Neural cell (in vitro differentiated cells): ENCODE measurements around the gene CNTNAP2. TPM values are rescaled to one million over a fixed set of nuclear protein-coding genes. Genes with fewer than 3 reads are reported as not detected.

Source experiments
- H2AFZ ChIP-seq: fragments of 200-600, 300-800 bp; sonication (generic), shearing (Covaris generic); 2 replicates; pipeline ENCODE4 v1.6.0; 2014; ENCODE audit warnings: low read depth, mild to moderate bottlenecking, antibody characterized with exemption, low read length, moderate library complexity
- H3F3A ChIP-seq: fragments of 200-600 bp; shearing (Covaris generic); 2 replicates; pipeline ENCODE4 v1.6.1; 2016; ENCODE audit warnings: mild to moderate bottlenecking, moderate library complexity, mixed read lengths, antibody characterized with exemption, low read length; ENCODE audit not compliant: insufficient read depth, poor library complexity, severe bottlenecking
- H3K27ac ChIP-seq: fragments of 200-600, 300-800 bp; sonication (generic), shearing (Covaris generic); 2 replicates; pipeline ENCODE4 v1.5.1; 2014; ENCODE audit warnings: mild to moderate bottlenecking, low read length, moderate library complexity
- H3K27me3 ChIP-seq: fragments of 300-800, 200-600 bp; sonication (generic), shearing (Covaris generic); 2 replicates; pipeline ENCODE4 v1.6.0; 2014; ENCODE audit warnings: mild to moderate bottlenecking, low read depth, low read length, moderate library complexity; ENCODE audit not compliant: insufficient read depth
- H3K36me3 ChIP-seq: fragments of 300-800, 200-600 bp; sonication (generic), shearing (Covaris generic); 2 replicates; pipeline ENCODE4 v1.5.1; 2014; ENCODE audit warnings: mild to moderate bottlenecking, antibody characterized with exemption, low read length, moderate library complexity; ENCODE audit not compliant: insufficient read depth
- H3K4me2 ChIP-seq: fragments of 300-800, 200-600 bp; sonication (generic), shearing (Covaris generic); 2 replicates; pipeline ENCODE4 v1.6.0; 2014; ENCODE audit warnings: mild to moderate bottlenecking, low read length
- H3K4me3 ChIP-seq: fragments of 300-800, 200-600 bp; sonication (generic), shearing (Covaris generic); 2 replicates; pipeline ENCODE4 v1.5.1; 2014; ENCODE audit warnings: mild to moderate bottlenecking, low read length, moderate library complexity
- H3K79me2 ChIP-seq: fragments of 200-600 bp; shearing (Covaris generic); replicated peaks from 2 replicates; pipeline ENCODE4 v1.6.0; 2014; ENCODE audit warnings: mild to moderate bottlenecking, low read length, moderate library complexity; ENCODE audit not compliant: insufficient read depth
- H3K9ac ChIP-seq: fragments of 300-800, 200-600 bp; sonication (generic), shearing (Covaris generic); 2 replicates; pipeline ENCODE4 v1.6.1; 2016; ENCODE audit warnings: mild to moderate bottlenecking, low read length, mixed read lengths
- H3K9me2 ChIP-seq: fragments of 200-600 bp; shearing (Covaris generic); 2 replicates; pipeline ENCODE4 v1.6.1; 2016; ENCODE audit warnings: mild to moderate bottlenecking, low read length, mixed read lengths; ENCODE audit not compliant: insufficient read depth
- H3K9me3 ChIP-seq: fragments of 200-600, 300-800 bp; sonication (generic), shearing (Covaris generic); 2 replicates; pipeline ENCODE4 v1.6.1; 2016; ENCODE audit warnings: mild to moderate bottlenecking, mixed run types, low read length, moderate library complexity, mixed read lengths
- H4K20me1 ChIP-seq: fragments of 200-600 bp; shearing (Covaris generic); 2 replicates; pipeline ENCODE4 v1.6.1; 2016; ENCODE audit warnings: mild to moderate bottlenecking, mixed run types; ENCODE audit not compliant: insufficient read depth
- CTCF ChIP-seq: fragments of 450-650 bp; IDR thresholded peaks from 2 replicates; pipeline ENCODE4 v1.5.1; 2014; ENCODE audit warnings: antibody characterized with exemption, mild to moderate bottlenecking, moderate library complexity; ENCODE audit not compliant: poor library complexity, severe bottlenecking
- EP300 ChIP-seq: fragments of 450-650 bp; conservative IDR thresholded peaks from 2 replicates; pipeline ENCODE4 v1.6.1; 2014; ENCODE audit warnings: antibody characterized with exemption, mild to moderate bottlenecking, moderate library complexity; ENCODE audit not compliant: poor library complexity, severe bottlenecking
- EZH2 ChIP-seq: fragments of 200-600, 300-800 bp; shearing (Covaris generic), sonication (generic); IDR thresholded peaks from 2 replicates; pipeline ENCODE4 v1.6.1; 2014; ENCODE audit warnings: antibody characterized with exemption, low read length, borderline replicate concordance, mild to moderate bottlenecking; ENCODE audit not compliant: insufficient read depth, poor library complexity, severe bottlenecking
- MXI1 ChIP-seq: fragments of 450-650 bp; conservative IDR thresholded peaks from 2 replicates; pipeline ENCODE4 v1.6.1; 2014; ENCODE audit warnings: antibody characterized with exemption, mild to moderate bottlenecking; ENCODE audit not compliant: poor library complexity, severe bottlenecking
- POLR2AphosphoS5 ChIP-seq: IDR thresholded peaks from 2 replicates; pipeline ENCODE4 v1.6.1; 2012
- RAD21 ChIP-seq: fragments of 450-650 bp; conservative IDR thresholded peaks from 2 replicates; pipeline ENCODE4 v1.6.1; 2014; ENCODE audit warnings: antibody characterized with exemption, mild to moderate bottlenecking, moderate library complexity
- REST ChIP-seq: IDR thresholded peaks from 2 replicates; pipeline ENCODE4 v1.6.1; 2012; ENCODE audit warnings: borderline replicate concordance
- SMC3 ChIP-seq: fragments of 450-650 bp; conservative IDR thresholded peaks from 2 replicates; pipeline ENCODE4 v1.6.1; 2014; ENCODE audit warnings: antibody characterized with exemption, mild to moderate bottlenecking, moderate library complexity; ENCODE audit not compliant: poor library complexity
- TAF1 ChIP-seq: IDR thresholded peaks from 2 replicates; pipeline ENCODE4 v1.6.1; 2012; ENCODE audit warnings: low read depth
- polyA plus RNA-seq: library from polyadenylated mRNA; depleted of rRNA; stranded (reverse); fragments of >200 nt; gene quantifications from 2 replicates; pipeline ENCODE4 v1.2.3, GENCODE V29; 2014

Gene CNTNAP2
- polyA plus RNA-seq, 1 donor from 2014 or later: 276 TPM

GRCh38 chr7:147251751-147252325 lies 1135.2 kb downstream of the CNTNAP2 start:
- no peaks in the 10 kb centered on the region for H3K36me3 ChIP-seq
- H4K20me1 ChIP-seq: no peaks in the 10 kb centered on the region
- no peak overlapping the region for H2AFZ ChIP-seq
- H3K27ac ChIP-seq: no peak overlapping the region
- H3K9me3 ChIP-seq: no peaks in the 10 kb centered on the region
- no peaks in the 10 kb centered on the region for H3F3A ChIP-seq
- no peak for TF ChIP-seq RAD21
- TF ChIP-seq REST: no peak
- no peak for TF ChIP-seq MXI1
- TF ChIP-seq EZH2: no peak
- no peak for TF ChIP-seq CTCF
- TF ChIP-seq SMC3: no peak
- no peak for TF ChIP-seq EP300
- TF ChIP-seq POLR2AphosphoS5: no peak
- TF ChIP-seq TAF1: no peak
- H3K4me2 ChIP-seq: no peak overlapping the region
- H3K9ac ChIP-seq: no peak overlapping the region
- no peak overlapping the region for H3K4me3 ChIP-seq
- no peaks in the 10 kb centered on the region for H3K79me2 ChIP-seq
- H3K27me3 ChIP-seq: no peaks in the 10 kb centered on the region
- no peaks in the 10 kb centered on the region for H3K9me2 ChIP-seq

GRCh38 chr7:147261693-147262092 lies 1145.1 kb downstream of the CNTNAP2 start:
- Histone ChIP-seq H3K4me3 (no peak overlapping the region), H3K9ac (no peak overlapping the region), H3K9me3 (no peaks in the 10 kb centered on the region), H4K20me1 (no peaks in the 10 kb centered on the region), H3K79me2 (no peaks in the 10 kb centered on the region), H3K9me2 (no peaks in the 10 kb centered on the region), H3K27me3 (no peaks in the 10 kb centered on the region), H2AFZ (no peak overlapping the region), H3K4me2 (no peak overlapping the region), H3K36me3 (no peaks in the 10 kb centered on the region), H3F3A (no peaks in the 10 kb centered on the region), H3K27ac (no peak overlapping the region)
- TF ChIP-seq EZH2 (no peak), MXI1 (no peak), SMC3 (no peak), TAF1 (no peak), RAD21 (no peak), REST (no peak), CTCF (no peak), EP300 (no peak), POLR2AphosphoS5 (no peak)
